Measurements from ENCODE around the gene ATG4D. TPM values are rescaled to one million over a fixed set of nuclear protein-coding genes. Genes with fewer than 3 reads are reported as not detected.

Gene ATG4D
- total and polyA plus RNA-seq, 10 of the 15 experiments (the other 5 are each of a cell fraction or from before 2014, with no cell fraction given): 0.39 to 28.7 (median 13.4) TPM

- Histone ChIP-seq H3K9me3 (replicated peaks; ENCODE audit: control insufficient read depth, insufficient read depth, low read length) (no peaks in the 10 kb centered on the region), H3K36me3 (ENCODE audit: control insufficient read depth in 2 of 2, insufficient read depth in 2 of 2, low read length in 1 of 2) (no peaks in the 10 kb centered on the region), H3K4me2 (ENCODE audit: control insufficient read depth, insufficient read depth) (peak overlapping the region; percentile 44; the same call in 1 of the 2 replicates), H2AFZ (ENCODE audit: control insufficient read depth, low read depth, low read length) (no peak overlapping the region), H4K20me1 (ENCODE audit: control insufficient read depth, insufficient read depth) (no peaks in the 10 kb centered on the region), H3K9ac (ENCODE audit: control insufficient read depth, insufficient read depth, low read length) (no peak overlapping the region), H3K27ac (ENCODE audit: control insufficient read depth, insufficient read depth) (no peak overlapping the region), H3K4me3 (no peak overlapping the region), H3K4me1 (ENCODE audit: control insufficient read depth, insufficient read depth, low read length) (peaks cover 20% of the 10 kb centered on the region), H3K27me3 (replicated peaks in 1 of 2; ENCODE audit: control insufficient read depth in 2 of 2, insufficient read depth in 2 of 2, low read length in 1 of 2) (no peaks in the 10 kb centered on the region), H3K79me2 (ENCODE audit: control insufficient read depth, insufficient read depth, low read length) (peaks cover 33% of the 10 kb centered on the region)
- no TSS peak for BruUV-seq (replicated peaks)
- intact Hi-C loops (cut with micrococcal nuclease; ENCODE audit: unreplicated experiment) (loop anchor here (5.0 kb wide), 1 partner anchor 40 kb away; no protein-coding TSS in a partner anchor), in situ Hi-C loops (cut with MboI) (no loop called here)
- no peak for FAIRE-seq
- POLR2A ChIA-PET: interaction anchor here (0.7 to 5.5 kb wide), 10 partner anchors 7 to 234 kb away, joined by 3 to 43 read pairs (median 4); partner anchors contain the start of genes KRI1, QTRT1 and TMED1
- ATAC-seq: no peak
- RAD21 ChIA-PET (ENCODE audit: unreplicated experiment): interaction anchor here (1.3 to 4.8 kb wide), 6 partner anchors 8 to 115 kb away, joined by 4 to 50 read pairs (median 26); partner anchors contain the start of genes DNM2 and QTRT1
- SMC1A ChIA-PET (ENCODE audit: uncharacterized antibody, unreplicated experiment): interaction anchor here (1.1 to 1.3 kb wide), 4 partner anchors 10 to 98 kb away, joined by 3 to 4 read pairs (median 3); no protein-coding TSS in a partner anchor
- no peak for DNase-seq (ENCODE audit: low read depth, low spot score)
- CTCF ChIA-PET: interaction anchor here (0.7 to 1.4 kb wide), 7 partner anchors 17 to 340 kb away, joined by 3 to 15 read pairs (median 4); no protein-coding TSS in a partner anchor
- WGBS (ENCODE audit: insufficient coverage, insufficient replicate concordance, low lambda C conversion rate, missing lambda C conversion rate): 30% methylated on average over 7 of the region's 7 CpGs
- TF ChIP-seq ZBTB4 (CRISPR knock-in tag; IDR thresholded peaks at IDR 0.05) (no peak), ZNF24 (IDR thresholded peaks at IDR 0.05) (peak; percentile 94), TCF12 (IDR thresholded peaks at IDR 0.05; ENCODE audit: low read depth, low read length) (no peak), CHD2 (IDR thresholded peaks at IDR 0.05; ENCODE audit: borderline replicate concordance, low read depth, low read length) (no peak), TAF1 (IDR thresholded peaks at IDR 0.05; ENCODE audit: borderline replicate concordance, low read depth, low read length) (no peak), ZNF687 (IDR thresholded peaks at IDR 0.05) (no peak), RAD51 (IDR thresholded peaks at IDR 0.05) (no peak), MYC (IDR thresholded peaks at IDR 0.05; ENCODE audit: insufficient read depth, insufficient read length, insufficient replicate concordance, low read length, severe bottlenecking) (no peak), CEBPB (IDR thresholded peaks at IDR 0.05; ENCODE audit: borderline replicate concordance in 1 of 2, low read depth in 2 of 2, low read length in 2 of 2) (no peak)
These were observed 58.3 kb downstream of the ATG4D start for GRCh38 chr19:10601999-10602329.

Data from GM12878 (cell line).